SK-N-MC (cell line): Measurements from ENCODE around the gene PDZRN3.

Experiments used
- EZH2 ChIP-seq: fragments of 200-600 bp; sonication (generic); IDR thresholded peaks from one replicate; pipeline ENCODE4 v1.6.1; 2017; ENCODE audit warnings: antibody characterized with exemption
- FOXP2 ChIP-seq: optimal IDR thresholded peaks from 2 replicates; pipeline ENCODE3; 2011; ENCODE audit warnings: mild to moderate bottlenecking, moderate library complexity; ENCODE audit not compliant: insufficient read depth; ENCODE audit errors: extremely low read length, control extremely low read depth
- POLR2AphosphoS5 ChIP-seq: IDR thresholded peaks from 2 replicates; pipeline ENCODE4 v1.6.1; 2012; ENCODE audit warnings: mild to moderate bottlenecking, low read depth, low read length, borderline replicate concordance

DNA sequence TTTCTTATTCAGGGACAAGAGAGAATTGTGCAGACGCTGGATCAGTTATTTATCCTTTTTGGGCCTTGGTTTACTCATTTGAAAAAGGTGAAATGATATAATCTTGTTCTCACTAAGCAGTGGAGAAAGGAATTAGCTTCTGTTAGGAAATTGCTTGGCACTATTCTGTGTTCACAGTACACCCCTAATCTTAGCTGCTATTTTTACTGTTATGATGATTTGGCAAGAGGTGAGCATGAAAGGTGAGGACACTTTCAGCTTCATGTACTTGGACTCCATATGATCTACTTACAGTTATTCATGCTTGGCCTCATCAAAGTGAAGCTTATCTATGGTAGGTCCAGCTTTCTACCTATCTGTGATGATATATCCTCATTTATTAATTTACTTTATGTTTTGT lies 282.7 kb downstream of the PDZRN3 start:
- TF ChIP-seq POLR2AphosphoS5 (no peak), EZH2 (no peak), FOXP2 (no peak)
